ENCODE data around the gene ZNF311.
"Not testable (repeated sequence)": the region's sequence is repeated elsewhere in the genome, so short reads cannot be mapped to it uniquely, and the experiment has no call there.

ZNF311 gene

DNA sequence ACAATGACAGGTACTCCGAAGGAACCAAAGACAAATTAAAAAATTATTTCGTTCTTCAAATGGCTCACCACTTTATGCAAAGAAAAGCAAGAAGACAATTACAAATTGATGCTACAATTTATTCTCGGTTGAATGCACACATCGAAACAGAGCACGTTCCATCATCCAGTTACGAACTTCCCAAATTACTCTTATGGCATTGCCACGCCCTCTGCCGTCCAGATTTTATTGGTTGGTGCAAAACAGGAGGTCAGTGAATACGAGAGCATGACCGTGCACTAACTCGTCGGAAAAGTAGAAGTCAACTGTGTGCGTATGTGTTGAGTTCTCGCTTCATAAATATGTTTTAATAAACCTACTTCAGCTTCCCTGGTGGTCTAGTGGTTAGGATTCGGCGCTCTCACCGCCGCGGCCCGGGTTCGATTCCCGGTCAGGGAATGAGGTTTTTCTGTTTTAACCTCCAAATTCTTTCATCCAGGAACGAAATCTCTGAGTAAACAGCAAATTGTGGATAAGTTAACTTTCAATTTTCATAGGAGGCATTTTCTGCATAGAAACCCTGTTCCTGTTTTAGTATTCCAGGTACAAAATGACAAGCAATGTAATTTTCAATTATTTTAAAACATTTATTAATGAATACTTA is 23.2 kb downstream of the ZNF311 start:
- Histone ChIP-seq H3K27me3 (ENCODE audit: control insufficient read depth in 1 of 2, insufficient read depth in 2 of 2, low read length in 2 of 2) (peaks cover 2 to 14% of the 10 kb centered on the region in 2 donors), H3K27ac (ENCODE audit: low read depth, low read length) (peak overlapping the region; percentile 76), H3K4me3 (ENCODE audit: low read depth in 1 of 2, low read length in 2 of 2) (peak overlapping the region; percentile 68 to 88), H3K9me3 (ENCODE audit: low read length) (no peaks in the 10 kb centered on the region), H3K4me1 (ENCODE audit: insufficient read depth, low read length) (no peaks in the 10 kb centered on the region), H3K9ac (ENCODE audit: low read length) (peak overlapping the region; percentile 22), H3K36me3 (ENCODE audit: insufficient read depth, low read length) (no peaks in the 10 kb centered on the region)

DNA sequence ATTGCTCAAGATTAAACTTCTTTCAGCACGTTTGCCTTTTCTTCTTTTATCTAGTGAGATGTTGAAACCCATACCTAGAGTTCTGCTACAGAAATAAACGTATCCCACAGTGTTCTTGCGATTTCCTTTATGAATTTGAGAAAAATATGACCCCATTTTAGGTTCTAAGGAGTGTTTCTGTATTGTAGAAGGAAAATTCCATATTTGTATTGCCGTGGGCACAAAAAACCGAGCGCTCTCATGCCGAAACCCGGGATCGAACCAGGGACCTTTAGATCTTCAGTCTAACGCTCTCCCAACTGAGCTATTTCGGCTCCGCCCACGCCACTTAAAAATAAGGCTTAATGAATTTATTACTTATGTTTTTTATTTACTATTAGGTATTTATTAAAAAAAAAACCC is 23.7 kb downstream of the ZNF311 start:
- Histone ChIP-seq H3K4me3 (ENCODE audit: low read depth in 1 of 2, low read length in 2 of 2) (peak overlapping the region; percentile 68 to 88), H3K36me3 (ENCODE audit: insufficient read depth, low read length) (no peaks in the 10 kb centered on the region)

DNA sequence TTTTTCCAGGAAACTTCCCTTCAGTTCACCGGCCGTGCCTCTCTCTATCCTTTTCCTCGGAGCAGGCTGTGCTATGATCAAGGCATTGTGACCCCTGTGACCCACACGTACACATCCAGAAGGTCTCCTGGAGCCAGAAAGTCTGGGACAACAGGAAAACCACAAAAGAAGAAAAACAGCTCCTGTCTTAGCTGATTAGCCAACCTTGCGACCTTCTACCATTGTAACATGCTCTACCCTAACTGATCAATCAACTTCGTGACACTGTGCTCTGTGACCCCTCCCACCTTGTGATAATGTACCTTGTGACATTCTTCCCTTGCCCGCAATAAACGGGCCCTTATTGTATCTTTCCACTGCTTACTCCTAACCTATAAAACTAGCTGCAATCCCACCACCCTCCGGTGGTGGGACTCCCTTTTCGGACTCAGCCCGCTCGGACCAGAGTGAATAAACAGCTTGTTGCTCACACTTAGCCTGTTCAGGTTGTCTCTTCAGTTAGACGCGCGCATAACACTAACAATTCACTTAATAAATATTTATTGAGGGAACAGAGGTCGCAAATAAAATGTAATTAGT is 24.2 kb downstream of the ZNF311 start:
- Histone ChIP-seq H3K27me3 (ENCODE audit: control insufficient read depth in 1 of 2, insufficient read depth in 2 of 2, low read length in 2 of 2) (peaks cover 4 to 14% of the 10 kb centered on the region in 2 donors), H3K4me3 (ENCODE audit: low read depth in 1 of 2, low read length in 2 of 2) (peak overlapping the region; percentile 68 to 88), H3K9ac (ENCODE audit: low read length) (peak overlapping the region; percentile 20), H3K9me3 (ENCODE audit: low read length) (no peaks in the 10 kb centered on the region), H3K36me3 (ENCODE audit: insufficient read depth, low read length) (no peaks in the 10 kb centered on the region), H3K4me1 (ENCODE audit: insufficient read depth, low read length) (no peaks in the 10 kb centered on the region), H3K27ac (ENCODE audit: low read depth, low read length) (peak overlapping the region; percentile 85)

More for the DNA sequence above, 23.7 kb downstream of the ZNF311 start:
- Histone ChIP-seq H3K9ac (ENCODE audit: low read length) (peak overlapping the region; percentile 22), H3K27me3 (ENCODE audit: control insufficient read depth in 1 of 2, insufficient read depth in 2 of 2, low read length in 2 of 2) (peaks cover 4 to 14% of the 10 kb centered on the region in 2 donors), H3K9me3 (ENCODE audit: low read length) (no peaks in the 10 kb centered on the region), H3K27ac (ENCODE audit: low read depth, low read length) (peak overlapping the region; percentile 85), H3K4me1 (ENCODE audit: insufficient read depth, low read length) (no peaks in the 10 kb centered on the region)

DNA sequence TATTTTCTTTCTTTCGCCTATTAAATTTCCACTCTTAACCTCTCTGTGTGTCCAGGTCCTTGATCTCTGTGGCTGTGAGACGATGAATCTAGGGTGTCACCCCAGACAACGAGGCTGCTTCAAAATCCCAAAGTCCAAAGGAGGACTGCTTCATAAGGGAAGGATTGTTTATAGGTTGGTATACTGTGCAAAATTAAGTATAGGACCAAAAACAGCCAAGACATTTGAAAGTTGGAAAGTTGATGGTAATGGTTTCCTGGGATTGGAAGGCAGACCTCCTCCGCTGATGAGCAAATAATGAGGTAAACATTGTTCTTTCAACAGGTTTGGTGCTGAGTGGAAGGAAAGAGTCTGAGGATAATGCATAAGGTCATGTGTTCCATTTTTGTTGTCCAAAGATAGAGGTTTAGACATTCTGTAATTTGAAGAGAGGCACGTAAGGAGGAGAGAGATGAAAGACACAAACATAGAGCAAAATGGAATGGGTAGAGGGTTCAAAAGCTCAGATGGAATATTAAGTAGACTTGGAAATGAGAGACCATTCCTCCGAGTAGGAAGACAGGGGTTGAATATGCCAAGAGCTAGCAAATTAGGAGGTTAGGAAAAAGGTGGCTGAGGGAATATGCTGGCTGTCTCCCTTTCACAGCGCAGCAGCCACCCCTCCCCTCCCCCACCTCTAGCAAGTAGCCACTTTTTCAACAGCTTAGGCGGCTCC is 24.8 kb downstream of the ZNF311 start:
- peaks cover 4 to 14% of the 10 kb centered on the region in 2 donors for H3K27me3 ChIP-seq (ENCODE audit: control insufficient read depth in 1 of 2, insufficient read depth in 2 of 2, low read length in 2 of 2)

DNA sequence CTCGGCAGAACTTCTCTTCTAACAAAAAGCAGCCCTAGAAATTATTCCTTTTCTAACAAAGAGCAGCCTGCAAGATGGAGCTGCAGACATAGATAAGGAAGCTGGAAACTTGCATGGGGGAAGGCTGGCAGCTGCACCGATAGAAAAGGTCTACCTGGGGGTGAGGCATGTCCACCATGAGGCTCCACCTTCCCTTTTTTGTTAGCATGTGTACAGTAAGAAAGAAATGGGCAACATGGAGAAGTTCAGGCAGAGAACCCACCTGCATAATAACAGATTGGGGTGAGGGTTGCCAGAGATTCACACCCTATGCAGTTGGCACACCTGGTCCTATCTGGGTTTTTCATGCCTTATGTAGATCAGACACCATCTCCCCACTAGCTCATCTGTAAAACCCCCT is 25.4 kb downstream of the ZNF311 start:
- H3K4me1 ChIP-seq (ENCODE audit: insufficient read depth, low read length): no peaks in the 10 kb centered on the region
- H3K27ac ChIP-seq (ENCODE audit: low read depth, low read length): no peak overlapping the region
- no peaks in the 10 kb centered on the region for H3K9me3 ChIP-seq (ENCODE audit: low read length)
- H3K36me3 ChIP-seq (ENCODE audit: insufficient read depth, low read length): no peaks in the 10 kb centered on the region
- H3K27me3 ChIP-seq (ENCODE audit: control insufficient read depth in 1 of 2, insufficient read depth in 2 of 2, low read length in 2 of 2): peaks cover 4 to 14% of the 10 kb centered on the region in 2 donors
- no peak overlapping the region for H3K9ac ChIP-seq (ENCODE audit: low read length)
- H3K4me3 ChIP-seq (ENCODE audit: low read depth in 1 of 2, low read length in 2 of 2): no peak overlapping the region

More for the DNA sequence above, 24.8 kb downstream of the ZNF311 start:
- Histone ChIP-seq H3K27ac (ENCODE audit: low read depth, low read length) (no peak overlapping the region), H3K9ac (ENCODE audit: low read length) (no peak overlapping the region), H3K4me1 (ENCODE audit: insufficient read depth, low read length) (no peaks in the 10 kb centered on the region), H3K36me3 (ENCODE audit: insufficient read depth, low read length) (no peaks in the 10 kb centered on the region), H3K9me3 (ENCODE audit: low read length) (no peaks in the 10 kb centered on the region), H3K4me3 (ENCODE audit: low read depth in 1 of 2, low read length in 2 of 2) (peak overlapping the region; percentile 68 to 88)

DNA sequence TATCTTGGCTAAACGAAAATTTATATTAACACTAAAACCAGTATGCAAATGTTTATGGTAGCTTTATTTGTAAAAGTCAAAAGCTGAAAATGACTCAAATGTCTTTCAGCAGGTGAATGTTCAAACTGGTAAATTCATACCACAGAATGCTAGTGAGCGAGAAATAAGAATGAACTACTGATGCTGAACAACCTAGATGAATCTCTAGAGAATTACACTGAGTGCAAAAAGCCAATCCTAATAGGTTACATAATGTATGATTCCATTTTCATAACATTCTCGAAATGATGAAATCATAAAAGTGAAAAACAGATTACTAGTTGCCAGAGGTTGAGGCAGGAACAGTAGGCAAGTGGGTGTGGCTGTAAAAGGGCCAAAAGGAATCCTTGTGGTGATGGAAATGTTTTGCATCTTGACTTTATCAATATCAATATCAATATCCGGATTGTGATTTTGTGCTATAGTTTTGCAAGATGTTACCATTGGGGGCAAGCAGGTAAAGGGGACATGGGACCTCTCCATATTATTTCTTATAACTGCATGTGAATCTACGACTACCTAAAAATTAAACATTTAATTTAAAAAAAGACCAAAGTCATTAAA is 26.1 kb downstream of the ZNF311 start:
- H3K36me3 ChIP-seq (ENCODE audit: insufficient read depth, low read length): no peaks in the 10 kb centered on the region
- H3K27me3 ChIP-seq (ENCODE audit: control insufficient read depth in 1 of 2, insufficient read depth in 2 of 2, low read length in 2 of 2): peaks cover 4 to 14% of the 10 kb centered on the region in 2 donors
- no peak overlapping the region for H3K27ac ChIP-seq (ENCODE audit: low read depth, low read length)
- H3K4me3 ChIP-seq (ENCODE audit: low read depth in 1 of 2, low read length in 2 of 2): no peak overlapping the region
- no peaks in the 10 kb centered on the region for H3K4me1 ChIP-seq (ENCODE audit: insufficient read depth, low read length)
- H3K9ac ChIP-seq (ENCODE audit: low read length): no peak overlapping the region
- H3K9me3 ChIP-seq (ENCODE audit: low read length): no peaks in the 10 kb centered on the region

DNA sequence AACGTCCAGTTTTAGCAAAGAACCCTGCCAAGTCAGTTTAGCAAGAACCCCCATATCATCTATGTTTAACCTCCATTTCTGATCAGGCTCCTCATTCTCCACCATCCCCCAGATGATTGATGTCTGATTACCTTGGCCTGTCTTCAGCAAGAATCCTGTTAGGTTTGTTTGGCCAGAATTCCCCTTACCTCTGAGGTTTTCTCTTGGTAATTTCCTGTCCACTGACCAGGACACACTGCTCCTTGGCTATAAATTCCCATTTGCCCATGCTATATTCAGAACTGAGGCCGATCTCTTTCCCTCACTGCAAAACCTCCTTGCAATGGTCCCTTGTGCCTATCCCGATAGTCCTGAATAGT is 27.0 kb downstream of the ZNF311 start:
- H3K27me3 ChIP-seq (ENCODE audit: control insufficient read depth in 1 of 2, insufficient read depth in 2 of 2, low read length in 2 of 2): peaks cover 4 to 14% of the 10 kb centered on the region in 2 donors
- H3K9me3 ChIP-seq (ENCODE audit: low read length): no peaks in the 10 kb centered on the region
- H3K9ac ChIP-seq (ENCODE audit: low read length): no peak overlapping the region
- H3K27ac ChIP-seq (ENCODE audit: low read depth, low read length): no peak overlapping the region
- no peak overlapping the region for H3K4me3 ChIP-seq (ENCODE audit: low read depth in 1 of 2, low read length in 2 of 2)
- no peaks in the 10 kb centered on the region for H3K4me1 ChIP-seq (ENCODE audit: insufficient read depth, low read length)
- no peaks in the 10 kb centered on the region for H3K36me3 ChIP-seq (ENCODE audit: insufficient read depth, low read length)

DNA sequence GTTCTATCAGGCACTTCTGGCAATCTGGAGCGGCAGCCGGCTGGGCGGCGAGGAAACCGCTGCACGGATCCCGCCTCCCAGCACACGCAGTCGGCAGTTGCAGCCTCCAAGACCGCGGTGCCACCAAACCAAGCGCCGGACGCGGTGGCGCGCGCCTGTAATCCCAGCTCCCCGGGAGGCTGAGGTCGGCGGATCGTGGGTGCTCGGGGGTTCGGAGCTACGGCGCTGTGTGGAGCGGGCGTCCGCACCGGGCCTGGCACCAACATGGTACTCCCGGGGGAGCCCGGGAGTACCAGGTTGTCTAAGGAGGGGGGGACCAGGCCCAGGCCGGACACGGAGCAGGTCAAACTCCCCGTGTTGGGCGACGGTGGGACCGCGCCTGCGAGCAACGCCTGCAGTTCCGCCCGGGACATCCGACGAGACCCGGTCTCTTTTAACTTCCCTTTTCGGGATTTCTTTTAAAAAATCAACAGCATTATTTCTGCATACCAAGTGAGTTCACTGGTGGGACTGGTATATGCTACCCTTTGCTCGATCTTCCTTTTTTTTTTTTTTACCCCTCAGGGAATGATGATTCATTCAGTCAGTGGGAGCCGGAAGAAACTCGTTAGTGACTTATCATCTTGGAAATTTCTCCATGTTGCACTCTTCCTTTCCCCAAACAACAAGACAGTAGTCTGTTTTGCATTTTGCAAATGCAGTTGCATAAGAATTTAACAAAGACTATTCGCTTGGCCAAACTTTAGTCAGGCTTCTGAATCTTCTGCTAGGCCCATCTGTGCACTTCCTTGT is 27.6 kb downstream of the ZNF311 start:
- no peaks in the 10 kb centered on the region for H3K36me3 ChIP-seq (ENCODE audit: insufficient read depth, low read length)
- H3K4me3 ChIP-seq (ENCODE audit: low read depth in 1 of 2, low read length in 2 of 2): no peak overlapping the region
- H3K27ac ChIP-seq (ENCODE audit: low read depth, low read length): no peak overlapping the region
- H3K9ac ChIP-seq (ENCODE audit: low read length): no peak overlapping the region
- H3K4me1 ChIP-seq (ENCODE audit: insufficient read depth, low read length): no peaks in the 10 kb centered on the region
- peaks cover 4 to 14% of the 10 kb centered on the region in 2 donors for H3K27me3 ChIP-seq (ENCODE audit: control insufficient read depth in 1 of 2, insufficient read depth in 2 of 2, low read length in 2 of 2)
- no peaks in the 10 kb centered on the region for H3K9me3 ChIP-seq (ENCODE audit: low read length)

DNA sequence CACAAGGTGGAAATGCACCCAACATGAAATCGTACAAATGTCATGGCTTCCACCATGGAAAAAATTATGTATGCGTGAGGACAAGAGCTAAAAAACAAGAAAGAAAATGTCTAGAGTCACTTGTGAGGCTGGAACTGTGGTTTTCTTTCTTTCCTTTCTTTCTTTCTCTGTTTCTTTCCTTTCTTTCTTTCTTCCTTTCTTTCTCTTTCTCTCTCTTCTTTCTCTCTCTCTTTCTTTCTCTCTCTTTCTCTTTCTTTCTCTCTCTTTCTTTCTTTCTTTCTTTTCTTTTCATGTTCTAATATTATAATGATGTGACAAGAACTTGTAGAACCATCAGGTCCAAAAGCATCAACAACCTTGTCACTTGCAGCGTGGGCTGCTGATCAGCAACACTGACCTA is 28.4 kb downstream of the ZNF311 start:
- H3K4me3 ChIP-seq (ENCODE audit: low read depth in 1 of 2, low read length in 2 of 2): no peak overlapping the region
- H3K4me1 ChIP-seq (ENCODE audit: insufficient read depth, low read length): no peaks in the 10 kb centered on the region
- no peaks in the 10 kb centered on the region for H3K9me3 ChIP-seq (ENCODE audit: low read length)
- H3K27ac ChIP-seq (ENCODE audit: low read depth, low read length): no peak overlapping the region
- H3K36me3 ChIP-seq (ENCODE audit: insufficient read depth, low read length): no peaks in the 10 kb centered on the region
- H3K9ac ChIP-seq (ENCODE audit: low read length): no peak overlapping the region
- H3K27me3 ChIP-seq (ENCODE audit: control insufficient read depth in 1 of 2, insufficient read depth in 2 of 2, low read length in 2 of 2): peaks cover 4 to 14% of the 10 kb centered on the region in 2 donors

DNA sequence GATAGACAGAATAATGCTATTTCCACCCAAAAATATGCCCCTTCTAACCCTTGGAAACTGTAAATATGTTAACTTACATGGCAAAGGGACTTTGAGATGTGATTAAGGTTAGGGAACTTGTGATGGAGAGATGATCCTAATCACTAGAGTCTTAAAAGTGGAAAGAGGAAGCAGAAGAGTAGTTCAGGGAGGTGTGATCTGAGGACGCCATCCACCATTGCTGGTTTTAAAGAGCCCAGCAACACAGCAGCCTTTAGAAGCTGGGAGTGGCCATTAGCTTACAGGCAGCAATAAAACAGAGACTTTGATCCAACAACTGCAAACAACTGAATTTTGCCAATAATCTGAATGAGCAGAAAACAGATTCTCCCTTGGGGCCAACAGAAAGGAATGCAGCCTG is 30.6 kb downstream of the ZNF311 start:
- no peak overlapping the region for H3K9ac ChIP-seq (ENCODE audit: low read length)
- no peaks in the 10 kb centered on the region for H3K9me3 ChIP-seq (ENCODE audit: low read length)
- H3K36me3 ChIP-seq (ENCODE audit: insufficient read depth, low read length): no peaks in the 10 kb centered on the region
- no peak overlapping the region for H3K27ac ChIP-seq (ENCODE audit: low read depth, low read length)
- H3K27me3 ChIP-seq (ENCODE audit: control insufficient read depth in 1 of 2, insufficient read depth in 2 of 2, low read length in 2 of 2): peaks cover 4 to 14% of the 10 kb centered on the region in 2 donors
- no peak overlapping the region for H3K4me3 ChIP-seq (ENCODE audit: low read depth in 1 of 2, low read length in 2 of 2)
- no peaks in the 10 kb centered on the region for H3K4me1 ChIP-seq (ENCODE audit: insufficient read depth, low read length)

DNA sequence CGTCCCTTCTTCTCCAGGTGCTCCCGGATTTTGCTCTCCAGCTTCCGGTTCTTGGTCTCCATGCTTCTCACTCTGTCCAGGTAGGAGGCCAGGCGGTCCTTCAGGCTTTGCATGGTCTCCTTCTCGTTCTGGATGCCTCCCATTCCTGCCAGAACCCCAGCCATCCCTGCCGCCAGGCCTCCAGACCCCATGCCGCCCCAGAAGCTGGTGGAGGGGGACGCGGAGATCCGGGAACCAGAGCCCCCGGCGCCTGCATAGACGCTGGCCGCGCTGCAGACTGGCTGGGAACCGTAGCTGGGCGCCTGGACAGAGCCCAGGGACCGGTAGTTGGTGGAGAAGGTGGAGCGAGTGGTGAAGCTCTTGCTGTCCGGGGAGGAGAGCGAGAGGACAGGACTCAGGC is 35.1 kb downstream of the ZNF311 start:
- not testable (repeated sequence) for H3K4me1 ChIP-seq (ENCODE audit: insufficient read depth, low read length); H3K36me3 ChIP-seq (ENCODE audit: insufficient read depth, low read length); H3K4me3 ChIP-seq (ENCODE audit: low read depth in 1 of 2, low read length in 2 of 2); H3K9ac ChIP-seq (ENCODE audit: low read length); H3K27ac ChIP-seq (ENCODE audit: low read depth, low read length); H3K9me3 ChIP-seq (ENCODE audit: low read length); H3K27me3 ChIP-seq (ENCODE audit: control insufficient read depth in 1 of 2, insufficient read depth in 2 of 2, low read length in 2 of 2)

Measured in muscle layer of colon (tissue), 2 donors.